GM19455 (cell line): ENCODE data around the gene MEIOB.
"Not testable (repeated sequence)": the region's sequence is repeated elsewhere in the genome, so short reads cannot be mapped to it uniquely, and the experiment has no call there.

ENCODE experiments used
- ATAC-seq: cut with Tn5 transposase; IDR thresholded peaks from one replicate; pipeline ENCODE4 v1.9.1; 2021; ENCODE audit not compliant: unreplicated experiment

MEIOB gene

GRCh38 chr16:1815461-1815860, 56.5 kb downstream of the MEIOB start:
- no peak for ATAC-seq

GRCh38 chr16:1812732-1813163, 59.2 kb downstream of the MEIOB start:
- ATAC-seq: no peak

GRCh38 chr16:1810536-1810935, 61.4 kb downstream of the MEIOB start:
- ATAC-seq: no peak

- no peak for ATAC-seq
Observed at GRCh38 chr16:1810106-1810505, 61.9 kb downstream of the MEIOB start.

- ATAC-seq: no peak
Observed at GRCh38 chr16:1809281-1809801, 62.6 kb downstream of the MEIOB start.

GRCh38 chr16:1808691-1809090, 63.3 kb downstream of the MEIOB start:
- no peak for ATAC-seq

GRCh38 chr16:1807626-1808025, 64.3 kb downstream of the MEIOB start:
- ATAC-seq: no peak

GRCh38 chr16:1800701-1801100, 71.3 kb downstream of the MEIOB start:
- no peak for ATAC-seq

- ATAC-seq: not testable (repeated sequence)
Observed at GRCh38 chr16:1799263-1799662, 72.7 kb downstream of the MEIOB start.

- no peak for ATAC-seq
Observed at GRCh38 chr16:1794908-1795666, 76.9 kb downstream of the MEIOB start.

GRCh38 chr16:1794221-1794871, 77.6 kb downstream of the MEIOB start:
- ATAC-seq: no peak

GRCh38 chr16:1793578-1794220, 78.3 kb downstream of the MEIOB start, which contains the start of gene IGFALS:
Gene IGFALS, minus strand, starts transcription at chr16:1793705. Its CDS starts 53 bp downstream, at chr16:1793652.
- no peak for ATAC-seq

GRCh38 chr16:1792836-1793577, 79.0 kb downstream of the MEIOB start:
- no peak for ATAC-seq

- no peak for ATAC-seq
Observed at GRCh38 chr16:1791943-1792812, 79.8 kb downstream of the MEIOB start.

- no peak for ATAC-seq
Observed at GRCh38 chr16:1791256-1791942, 80.6 kb downstream of the MEIOB start.

GRCh38 chr16:1790611-1791255, 81.2 kb downstream of the MEIOB start:
- no peak for ATAC-seq

- no peak for ATAC-seq
Observed at GRCh38 chr16:1790261-1790610, 81.7 kb downstream of the MEIOB start.

- no peak for ATAC-seq
Observed at GRCh38 chr16:1789643-1790045, 82.3 kb downstream of the MEIOB start.

GRCh38 chr16:1788708-1789100, 83.3 kb downstream of the MEIOB start:
- no peak for ATAC-seq
